Dendritic cell treated with granulocyte-macrophage colony-stimulating factor and Interleukin-4, amounts not matched to agents 40 ng/mL and 50 ng/mL, for 4 days (primary cell): ENCODE results near the gene PPP2R3A.
"Not testable (repeated sequence)": the region's sequence is repeated elsewhere in the genome, so short reads cannot be mapped to it uniquely, and the experiment has no call there.

Source experiments
- H3K27ac Mint-ChIP-seq: one replicate; pipeline ENCODE4 v1.8.0; 2022; ENCODE audit warnings: mild to moderate bottlenecking, mixed read lengths
- H3K27me3 Mint-ChIP-seq: one replicate; pipeline ENCODE4 v1.8.0; 2022; ENCODE audit warnings: mild to moderate bottlenecking, mixed read lengths
- H3K36me3 Mint-ChIP-seq: one replicate; pipeline ENCODE4 v1.8.0; 2022; ENCODE audit warnings: low read depth, mixed read lengths
- H3K4me1 Mint-ChIP-seq: one replicate; pipeline ENCODE4 v1.8.0; 2022; ENCODE audit warnings: low read depth, mixed read lengths
- H3K4me3 Mint-ChIP-seq: one replicate; pipeline ENCODE4 v1.8.0; 2022; ENCODE audit warnings: mild to moderate bottlenecking, moderate library complexity, mixed read lengths
- H3K9me3 Mint-ChIP-seq: one replicate; pipeline ENCODE4 v1.8.0; 2022; ENCODE audit warnings: mixed read lengths
- intact Hi-C: fragments of 100-400 bp; cut with micrococcal nuclease; formaldehyde crosslinking; loops from one replicate; pipeline ENCODE4 v1.15.0; 2022

Gene PPP2R3A

GRCh38 chr3:135965506-135966270 is at the start of gene PPP2R3A:
Gene PPP2R3A, plus strand, starts transcription at chr3:135965728. Its CDS starts 35,771 bp downstream, at chr3:136001499.
- Mint-ChIP-seq H3K4me1 (peaks cover 18% of the 10 kb centered on the region), H3K4me3 (peak within 1 kb of the TSS; percentile 89), H3K27me3 (peaks cover 29% of the 10 kb centered on the region), H3K27ac (peak within 1 kb of the TSS; percentile 76), H3K9me3 (peaks cover 18% of the 10 kb centered on the region), H3K36me3 (no peaks in the 10 kb centered on the region)
- intact Hi-C loops: loop anchor here (2.0 kb wide), 1 partner anchor 231 kb away; the partner anchor contains the start of gene MSL2

- Mint-ChIP-seq H3K4me1 (no peaks in the 10 kb centered on the region), H3K9me3 (no peaks in the 10 kb centered on the region), H3K4me3 (no peak overlapping the region), H3K27me3 (no peaks in the 10 kb centered on the region), H3K36me3 (no peaks in the 10 kb centered on the region), H3K27ac (no peak overlapping the region)
- intact Hi-C loops: no loop called here
These were observed 49.2 kb upstream of the PPP2R3A start for GRCh38 chr3:135916310-135916709.

- Mint-ChIP-seq H3K27ac (no peak overlapping the region), H3K9me3 (no peaks in the 10 kb centered on the region), H3K4me3 (no peak overlapping the region), H3K27me3 (no peaks in the 10 kb centered on the region), H3K4me1 (no peaks in the 10 kb centered on the region), H3K36me3 (no peaks in the 10 kb centered on the region)
- intact Hi-C loops: no loop called here
These were observed 48.5 kb upstream of the PPP2R3A start for GRCh38 chr3:135917076-135917475.

GRCh38 chr3:135917927-135918597 is 47.5 kb upstream of the PPP2R3A start:
- no peak overlapping the region for H3K4me3 Mint-ChIP-seq
- no peaks in the 10 kb centered on the region for H3K36me3 Mint-ChIP-seq
- no peaks in the 10 kb centered on the region for H3K27me3 Mint-ChIP-seq
- intact Hi-C loops: no loop called here
- no peak overlapping the region for H3K27ac Mint-ChIP-seq
- no peaks in the 10 kb centered on the region for H3K9me3 Mint-ChIP-seq
- H3K4me1 Mint-ChIP-seq: no peaks in the 10 kb centered on the region

GRCh38 chr3:135918600-135918999 is 46.9 kb upstream of the PPP2R3A start:
- Mint-ChIP-seq H3K36me3 (no peaks in the 10 kb centered on the region), H3K9me3 (no peaks in the 10 kb centered on the region), H3K4me3 (no peak overlapping the region), H3K27ac (no peak overlapping the region), H3K27me3 (no peaks in the 10 kb centered on the region), H3K4me1 (no peaks in the 10 kb centered on the region)
- intact Hi-C loops: no loop called here

GRCh38 chr3:135920275-135920674 is 45.3 kb upstream of the PPP2R3A start:
- H3K27ac Mint-ChIP-seq: no peak overlapping the region
- no peaks in the 10 kb centered on the region for H3K27me3 Mint-ChIP-seq
- intact Hi-C loops: no loop called here
- no peaks in the 10 kb centered on the region for H3K9me3 Mint-ChIP-seq
- no peaks in the 10 kb centered on the region for H3K36me3 Mint-ChIP-seq
- no peaks in the 10 kb centered on the region for H3K4me1 Mint-ChIP-seq
- no peak overlapping the region for H3K4me3 Mint-ChIP-seq

GRCh38 chr3:135922903-135923250 is 42.7 kb upstream of the PPP2R3A start:
- intact Hi-C loops: no loop called here
- Mint-ChIP-seq H3K4me3 (no peak overlapping the region), H3K9me3 (no peaks in the 10 kb centered on the region), H3K27me3 (no peaks in the 10 kb centered on the region), H3K36me3 (no peaks in the 10 kb centered on the region), H3K27ac (no peak overlapping the region), H3K4me1 (no peaks in the 10 kb centered on the region)

- Mint-ChIP-seq H3K9me3 (no peaks in the 10 kb centered on the region), H3K27ac (no peak overlapping the region), H3K36me3 (no peaks in the 10 kb centered on the region), H3K4me3 (no peak overlapping the region), H3K27me3 (no peaks in the 10 kb centered on the region), H3K4me1 (no peaks in the 10 kb centered on the region)
- intact Hi-C loops: no loop called here
These were observed 41.0 kb upstream of the PPP2R3A start for GRCh38 chr3:135924506-135924905.

GRCh38 chr3:135926664-135927063 is 38.9 kb upstream of the PPP2R3A start:
- no peak overlapping the region for H3K4me3 Mint-ChIP-seq
- H3K36me3 Mint-ChIP-seq: no peaks in the 10 kb centered on the region
- H3K27ac Mint-ChIP-seq: no peak overlapping the region
- no peaks in the 10 kb centered on the region for H3K4me1 Mint-ChIP-seq
- intact Hi-C loops: no loop called here
- H3K9me3 Mint-ChIP-seq: no peaks in the 10 kb centered on the region
- no peaks in the 10 kb centered on the region for H3K27me3 Mint-ChIP-seq

- Mint-ChIP-seq H3K4me3 (no peak overlapping the region), H3K27me3 (no peaks in the 10 kb centered on the region)
- intact Hi-C loops: no loop called here
These were observed 38.4 kb upstream of the PPP2R3A start for GRCh38 chr3:135927155-135927554.

GRCh38 chr3:135929670-135930069 is 35.9 kb upstream of the PPP2R3A start:
- Mint-ChIP-seq H3K27ac (no peak overlapping the region), H3K36me3 (no peaks in the 10 kb centered on the region), H3K4me1 (no peaks in the 10 kb centered on the region), H3K9me3 (peaks cover 5% of the 10 kb centered on the region), H3K27me3 (no peaks in the 10 kb centered on the region), H3K4me3 (no peak overlapping the region)
- intact Hi-C loops: no loop called here

More at GRCh38 chr3:135927155-135927554, 38.4 kb upstream of the PPP2R3A start:
- H3K9me3 Mint-ChIP-seq: no peaks in the 10 kb centered on the region
- no peaks in the 10 kb centered on the region for H3K36me3 Mint-ChIP-seq
- no peaks in the 10 kb centered on the region for H3K4me1 Mint-ChIP-seq
- H3K27ac Mint-ChIP-seq: no peak overlapping the region

- H3K4me1 Mint-ChIP-seq: no peaks in the 10 kb centered on the region
- H3K36me3 Mint-ChIP-seq: no peaks in the 10 kb centered on the region
- H3K27me3 Mint-ChIP-seq: no peaks in the 10 kb centered on the region
- H3K4me3 Mint-ChIP-seq: no peak overlapping the region
- H3K27ac Mint-ChIP-seq: no peak overlapping the region
- intact Hi-C loops: no loop called here
- peaks cover 6% of the 10 kb centered on the region for H3K9me3 Mint-ChIP-seq
These were observed 35.3 kb upstream of the PPP2R3A start for GRCh38 chr3:135930255-135930654.

- H3K27me3 Mint-ChIP-seq, H3K4me3 Mint-ChIP-seq, H3K4me1 Mint-ChIP-seq, H3K27ac Mint-ChIP-seq, H3K36me3 Mint-ChIP-seq, intact Hi-C loops: not testable (repeated sequence)
- peaks cover 36% of the 10 kb centered on the region for H3K9me3 Mint-ChIP-seq
These were observed 30.4 kb upstream of the PPP2R3A start for GRCh38 chr3:135935171-135935570.

GRCh38 chr3:135937766-135938165 is 27.8 kb upstream of the PPP2R3A start:
- intact Hi-C loops, H3K4me1 Mint-ChIP-seq, H3K4me3 Mint-ChIP-seq, H3K36me3 Mint-ChIP-seq, H3K27ac Mint-ChIP-seq, H3K27me3 Mint-ChIP-seq: not testable (repeated sequence)
- peaks cover 41% of the 10 kb centered on the region for H3K9me3 Mint-ChIP-seq
